ENCODE measurements around the gene ADK.
"Not testable (repeated sequence)": the region's sequence is repeated elsewhere in the genome, so short reads cannot be mapped to it uniquely, and the experiment has no call there.

Gene ADK

GRCh38 chr10:74150990-74151878 lies at the start of gene ADK:
Gene ADK (plus strand): TSS chr10:74151221. CDS start chr10:74151279, 58 bp downstream.
- DNase-seq = peak; percentile 92

- no peak for DNase-seq
Observed at GRCh38 chr10:74103560-74104258, 47.3 kb upstream of the ADK start.

- DNase-seq = no peak
Observed at GRCh38 chr10:74104480-74104879, 46.5 kb upstream of the ADK start.

GRCh38 chr10:74104996-74105395 lies 46.0 kb upstream of the ADK start:
- DNase-seq = no peak

GRCh38 chr10:74107391-74107790 lies 43.6 kb upstream of the ADK start:
- no peak for DNase-seq

GRCh38 chr10:74109452-74109851 lies 41.6 kb upstream of the ADK start:
- DNase-seq = no peak

DNA sequence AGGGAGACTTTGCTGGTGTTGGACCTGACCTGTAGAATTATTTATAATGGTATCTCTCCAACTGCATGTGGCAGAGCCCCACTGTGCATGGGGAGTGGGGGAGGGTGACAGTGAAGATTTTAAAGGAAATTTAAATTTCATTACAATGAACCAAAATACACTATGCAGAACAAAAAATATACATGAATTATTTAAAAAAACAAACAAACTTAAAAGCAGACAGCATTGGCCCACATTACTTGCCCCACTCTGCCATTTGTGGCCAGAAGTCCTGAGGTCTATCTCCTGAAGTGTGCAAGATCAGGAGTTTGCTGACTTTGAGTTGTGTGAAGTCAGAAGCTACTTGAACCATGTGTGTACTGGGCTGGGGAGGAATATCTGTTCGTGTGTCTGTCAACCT lies 40.9 kb upstream of the ADK start:
- no peak for DNase-seq

DNA sequence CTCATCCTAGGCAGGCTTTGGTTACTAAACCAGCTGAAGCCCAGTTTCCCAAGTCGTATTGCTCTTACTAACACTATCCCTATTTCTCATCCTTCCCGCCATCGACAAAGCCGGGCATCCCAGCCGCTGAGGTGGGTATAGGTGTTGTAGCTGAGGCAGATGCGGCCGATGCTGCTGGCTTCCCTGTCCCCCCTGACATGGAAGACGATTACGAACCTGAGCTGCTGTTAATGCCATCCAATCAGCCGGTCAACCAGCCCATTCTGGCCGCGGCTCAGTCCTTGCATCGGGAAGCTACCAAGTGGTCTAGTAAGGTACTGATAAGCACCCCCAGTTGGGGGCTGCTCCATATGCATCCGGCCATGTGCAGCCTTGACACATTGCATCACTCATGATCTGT lies 39.2 kb upstream of the ADK start:
- DNase-seq = no peak

- no peak for DNase-seq
Observed at GRCh38 chr10:74113546-74113945, 37.5 kb upstream of the ADK start.

GRCh38 chr10:74114041-74114448 lies 37.0 kb upstream of the ADK start:
- DNase-seq = no peak

DNA sequence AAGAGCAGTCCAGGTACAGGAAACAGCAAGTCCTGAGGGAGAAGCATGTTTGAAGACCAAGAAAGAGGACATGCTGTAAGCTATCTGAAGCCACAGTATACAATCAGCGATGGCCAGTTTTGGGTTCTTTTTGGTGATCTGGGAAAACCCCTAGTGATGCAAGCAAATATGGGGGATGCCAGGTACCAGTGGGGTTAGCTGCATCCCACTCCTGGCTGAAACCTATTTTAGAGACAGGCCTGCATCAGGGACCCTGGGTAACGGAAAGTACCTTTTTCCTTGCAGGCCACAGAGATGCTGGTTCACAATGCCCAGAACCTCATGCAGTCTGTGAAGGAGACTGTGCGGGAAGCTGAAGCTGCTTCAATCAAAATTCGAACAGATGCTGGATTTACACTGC lies 33.3 kb upstream of the ADK start:
- no peak for DNase-seq

- DNase-seq = no peak
Observed at GRCh38 chr10:74118804-74119203, 32.2 kb upstream of the ADK start.

GRCh38 chr10:74120911-74121310 lies 30.1 kb upstream of the ADK start:
- DNase-seq = no peak

DNA sequence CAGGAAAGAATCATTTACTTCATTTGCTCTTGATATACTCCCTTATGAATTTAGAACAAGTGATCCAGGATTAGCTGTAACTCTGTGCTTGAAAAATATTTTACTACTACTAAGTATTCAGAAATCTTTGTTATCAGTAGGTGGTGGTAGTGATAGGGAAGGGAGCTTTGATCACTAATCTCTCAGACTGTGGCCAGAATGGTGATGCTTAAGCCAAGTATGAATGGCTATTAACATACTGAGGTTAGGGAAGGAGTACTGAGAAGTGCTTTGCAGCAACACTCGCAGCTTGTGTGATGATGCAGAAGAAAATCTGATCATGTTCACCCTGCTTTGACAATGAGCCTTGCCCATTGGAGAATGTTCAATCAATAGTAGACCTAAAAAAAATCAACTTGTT lies 29.7 kb upstream of the ADK start:
- no peak for DNase-seq

DNA sequence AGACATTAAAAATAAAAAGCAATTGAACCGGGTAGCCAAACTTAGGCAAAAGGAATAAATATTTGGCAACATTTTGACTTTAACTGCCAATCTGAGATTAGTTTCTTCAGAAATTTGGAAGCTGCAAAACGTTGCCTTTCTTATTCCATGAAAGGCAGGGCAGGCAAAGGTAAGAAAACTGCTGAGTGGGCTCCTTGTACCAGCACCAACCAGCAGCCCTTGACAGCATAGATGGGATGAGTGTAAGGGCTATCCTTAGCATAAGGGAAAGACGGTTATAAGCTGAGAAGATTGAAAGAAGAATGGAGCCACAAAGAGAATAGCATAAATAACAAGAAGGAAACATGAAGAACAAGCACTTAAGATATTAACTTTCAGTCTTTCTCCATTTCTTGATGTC lies 29.0 kb upstream of the ADK start:
- no peak for DNase-seq

GRCh38 chr10:74123081-74123480 lies 27.9 kb upstream of the ADK start:
- DNase-seq = no peak

DNA sequence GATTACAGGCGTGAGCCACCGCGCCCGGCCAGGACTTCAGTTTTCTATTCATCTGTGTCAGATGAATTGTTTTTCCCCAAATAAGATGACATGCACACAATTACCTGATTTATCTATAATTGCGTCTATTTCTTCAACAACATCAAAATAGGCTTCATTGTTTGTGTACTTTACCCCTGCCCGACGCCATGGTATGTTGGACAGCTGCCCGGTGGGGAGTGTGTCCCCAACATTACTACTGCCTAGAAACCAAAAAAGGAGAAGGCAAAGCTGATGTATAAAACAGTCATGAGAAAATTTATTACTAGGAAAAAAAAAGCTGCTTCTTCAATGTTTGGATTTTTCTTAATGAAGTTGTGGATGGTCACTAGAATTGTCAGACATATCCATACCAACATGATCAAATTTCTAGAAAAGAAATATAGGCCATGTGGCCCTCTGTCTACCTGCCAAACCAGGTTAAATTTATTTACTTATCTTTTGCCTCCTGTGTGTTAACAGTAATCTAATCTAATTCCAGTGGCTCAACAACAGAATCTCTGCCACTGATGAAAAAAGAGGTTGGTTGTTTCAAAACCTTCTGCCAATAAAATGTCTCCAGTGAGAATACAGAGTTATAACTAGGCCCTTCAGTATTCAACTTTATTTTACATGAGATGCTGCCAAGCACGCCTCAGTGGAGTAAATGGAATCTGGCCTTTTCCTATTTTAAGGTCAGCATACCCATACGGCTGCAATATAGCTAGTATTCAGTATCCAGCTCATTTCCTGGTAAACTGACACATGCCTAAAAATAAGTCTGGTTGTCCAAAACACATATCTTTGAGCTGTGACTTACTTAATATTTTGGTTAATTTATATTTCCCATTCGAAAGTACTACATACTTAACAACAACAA lies 16.8 kb upstream of the ADK start:
- no peak for DNase-seq

DNA sequence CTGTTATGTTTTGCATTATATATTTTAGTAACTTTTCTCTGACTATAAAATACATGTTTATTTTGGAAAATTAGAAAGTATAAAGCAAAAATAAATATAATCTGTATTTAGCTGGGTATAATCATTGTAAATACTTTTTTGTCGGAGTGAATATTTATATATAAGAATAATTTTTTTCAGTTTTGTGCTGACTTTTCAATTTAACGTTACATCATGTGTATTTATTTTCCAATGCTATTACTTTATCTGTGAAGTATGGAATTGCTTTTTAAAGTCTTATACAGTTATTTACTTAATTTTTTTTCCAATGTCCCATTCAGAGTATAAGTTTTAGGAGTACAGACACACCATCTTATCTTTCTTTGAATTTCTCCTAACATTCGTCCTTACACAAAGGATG lies 15.6 kb upstream of the ADK start:
- no peak for DNase-seq

DNA sequence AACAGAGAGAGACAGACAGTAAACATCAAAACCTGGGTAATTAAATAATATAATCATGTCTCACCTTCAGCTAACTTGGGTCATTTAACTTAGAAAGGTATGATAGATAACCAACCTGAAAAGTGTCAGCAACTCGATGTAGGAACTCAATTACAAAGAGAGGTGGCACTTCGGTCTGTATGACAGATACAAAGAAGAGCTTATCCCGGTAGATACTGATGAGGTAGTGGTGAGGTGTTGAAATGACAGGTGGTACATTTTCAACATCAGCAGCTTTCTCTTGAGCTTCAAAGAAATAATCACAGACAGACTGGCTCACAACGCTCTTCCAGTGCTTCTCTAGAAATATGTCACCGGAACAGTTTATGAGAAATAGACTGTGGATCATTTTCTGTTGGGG lies 13.0 kb upstream of the ADK start:
- no peak for DNase-seq

DNA sequence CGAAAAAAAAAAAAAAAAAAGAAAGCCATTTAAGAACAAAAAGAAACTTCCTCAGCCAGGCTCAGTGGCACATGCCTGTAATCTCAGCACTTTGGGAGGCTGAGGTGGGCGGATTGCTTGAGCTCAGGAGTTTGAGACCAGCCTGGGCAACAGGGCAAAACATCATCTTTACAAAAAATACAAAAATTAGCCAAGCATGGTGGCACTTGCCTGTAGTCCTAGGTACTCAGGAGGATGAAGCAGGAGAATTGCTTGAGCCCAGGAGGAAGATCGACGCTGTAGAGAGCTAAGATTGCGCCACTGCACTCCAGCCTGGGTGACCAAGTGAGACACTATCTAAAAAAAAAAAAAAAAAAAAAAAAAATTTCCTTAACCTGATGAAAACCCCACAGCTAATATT lies 12.4 kb upstream of the ADK start:
- DNase-seq = not testable (repeated sequence)

DNA sequence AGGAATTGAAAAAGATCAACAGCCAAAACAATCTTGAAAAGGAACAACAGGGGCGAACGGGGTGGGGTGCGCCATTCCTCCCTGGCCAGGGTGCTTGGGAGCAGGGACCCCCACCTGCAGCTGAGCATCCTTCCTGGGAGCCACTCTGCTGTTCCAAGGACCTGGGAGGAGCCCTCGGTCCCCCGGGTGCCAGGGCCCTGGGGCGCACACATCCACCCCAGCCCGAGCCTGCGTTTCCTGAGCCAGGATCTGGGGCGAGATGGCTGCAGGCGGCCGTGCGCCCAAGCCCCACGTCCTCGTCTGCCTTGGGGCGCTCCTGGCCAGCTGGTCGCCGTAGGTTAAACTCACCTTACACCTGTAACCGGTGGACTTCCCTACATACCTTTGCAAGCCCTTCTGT lies 11.0 kb upstream of the ADK start:
- no peak for DNase-seq

- DNase-seq = no peak
Observed at GRCh38 chr10:74140553-74140952, 10.5 kb upstream of the ADK start.

DNA sequence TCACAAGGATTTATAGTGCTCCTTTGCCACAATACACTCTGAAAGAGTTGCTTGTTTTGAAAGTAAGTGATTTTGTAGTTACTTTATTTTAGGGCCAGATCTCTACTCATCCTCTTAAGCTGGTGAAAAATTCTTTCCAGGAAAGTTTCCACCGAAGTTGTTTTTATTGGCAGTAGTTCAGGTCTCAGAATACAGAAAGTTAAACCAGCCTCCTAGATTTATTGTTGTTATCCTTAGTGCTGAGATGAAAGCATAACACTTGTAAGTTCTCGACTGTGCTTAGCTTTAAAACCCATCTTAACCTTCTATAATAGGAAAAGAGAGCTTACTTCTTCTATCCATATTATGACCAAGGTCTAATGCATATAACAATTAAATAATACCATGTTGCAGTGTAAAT lies 5.9 kb upstream of the ADK start:
- DNase-seq = no peak

Data from NCI-H526 treated with DMSO at 0.1 percent for 48 hours (cell line).